Dedifferentiated amniotic fluid mesenchymal stem cell (primary cell): ENCODE data around the gene ST6GALNAC4.

Source experiments
- DNase-seq: peaks from one replicate; pipeline ENCODE4 v3.0.0-alpha.2; 2016; ENCODE audit errors: extremely low spot score

ST6GALNAC4 gene, protein sequence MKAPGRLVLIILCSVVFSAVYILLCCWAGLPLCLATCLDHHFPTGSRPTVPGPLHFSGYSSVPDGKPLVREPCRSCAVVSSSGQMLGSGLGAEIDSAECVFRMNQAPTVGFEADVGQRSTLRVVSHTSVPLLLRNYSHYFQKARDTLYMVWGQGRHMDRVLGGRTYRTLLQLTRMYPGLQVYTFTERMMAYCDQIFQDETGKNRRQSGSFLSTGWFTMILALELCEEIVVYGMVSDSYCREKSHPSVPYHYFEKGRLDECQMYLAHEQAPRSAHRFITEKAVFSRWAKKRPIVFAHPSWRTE

DNA sequence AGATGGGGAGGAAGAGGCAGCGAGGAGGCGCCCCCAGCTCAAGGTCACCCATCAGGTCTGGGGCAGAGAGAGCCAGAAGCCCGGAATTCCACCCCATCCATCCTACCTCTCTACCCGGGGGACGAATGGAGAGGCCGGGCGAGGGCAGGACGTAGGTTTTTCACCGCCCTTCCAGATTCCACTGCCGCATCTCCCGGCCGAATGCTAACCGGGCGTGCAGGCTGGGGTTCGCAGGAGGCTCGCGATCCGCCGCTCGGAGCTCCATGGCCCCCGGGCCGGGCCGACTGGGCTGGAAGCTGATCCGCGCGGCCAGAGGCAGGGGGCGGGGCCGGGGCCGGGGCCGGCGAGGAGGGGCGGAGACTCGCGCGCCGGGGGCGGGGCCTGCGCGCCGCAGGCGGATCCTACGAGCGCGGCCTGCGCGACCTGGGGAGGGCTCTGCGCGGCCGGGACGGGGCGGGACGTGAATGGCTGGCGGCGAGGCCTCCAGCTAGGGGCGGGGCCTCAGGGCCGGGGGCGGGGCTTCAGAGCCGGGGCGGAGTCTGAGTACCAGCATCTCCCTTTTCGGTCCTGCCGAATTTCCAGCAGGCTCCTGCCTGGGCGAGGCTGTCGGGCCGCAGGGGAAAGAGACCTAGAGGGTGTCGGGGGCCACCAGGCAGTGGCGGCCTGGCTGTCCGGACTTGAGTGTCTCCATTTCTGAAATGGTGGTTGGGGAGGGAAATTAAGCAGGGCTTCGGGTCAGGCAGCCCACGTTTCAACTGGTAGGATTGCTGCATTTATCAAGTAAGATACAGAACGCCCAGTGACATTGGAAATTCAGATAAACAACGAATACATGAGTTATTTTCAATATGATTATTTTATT, at the start of gene ST6GALNAC4:
Gene ST6GALNAC4 (minus strand): TSS at position 322 of the 862 bp plus-strand sequence. CDS start 622 bp downstream, outside the sequence.
- DNase-seq, result peak; percentile 88

DNA sequence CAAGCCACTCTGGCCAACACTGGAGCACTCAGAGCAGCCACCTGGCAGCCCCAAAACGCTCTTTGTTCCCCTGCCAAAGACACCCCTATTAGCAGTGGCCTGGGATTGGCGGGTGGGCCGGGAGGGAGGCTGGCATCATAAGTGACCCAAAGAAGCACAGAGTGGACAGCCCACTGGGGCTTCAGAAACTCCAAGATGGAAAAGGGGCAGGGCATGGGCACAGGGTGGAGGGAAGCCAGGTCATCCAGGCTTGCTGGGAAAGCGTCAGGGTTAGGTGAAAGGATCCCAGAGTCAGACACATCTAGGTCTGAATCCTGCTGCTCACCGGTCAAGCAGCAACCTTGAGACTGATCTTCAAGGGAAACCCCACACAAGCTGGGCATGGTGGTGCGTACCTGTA, 49.1 kb upstream of the ST6GALNAC4 start:
- no peak for DNase-seq

DNA sequence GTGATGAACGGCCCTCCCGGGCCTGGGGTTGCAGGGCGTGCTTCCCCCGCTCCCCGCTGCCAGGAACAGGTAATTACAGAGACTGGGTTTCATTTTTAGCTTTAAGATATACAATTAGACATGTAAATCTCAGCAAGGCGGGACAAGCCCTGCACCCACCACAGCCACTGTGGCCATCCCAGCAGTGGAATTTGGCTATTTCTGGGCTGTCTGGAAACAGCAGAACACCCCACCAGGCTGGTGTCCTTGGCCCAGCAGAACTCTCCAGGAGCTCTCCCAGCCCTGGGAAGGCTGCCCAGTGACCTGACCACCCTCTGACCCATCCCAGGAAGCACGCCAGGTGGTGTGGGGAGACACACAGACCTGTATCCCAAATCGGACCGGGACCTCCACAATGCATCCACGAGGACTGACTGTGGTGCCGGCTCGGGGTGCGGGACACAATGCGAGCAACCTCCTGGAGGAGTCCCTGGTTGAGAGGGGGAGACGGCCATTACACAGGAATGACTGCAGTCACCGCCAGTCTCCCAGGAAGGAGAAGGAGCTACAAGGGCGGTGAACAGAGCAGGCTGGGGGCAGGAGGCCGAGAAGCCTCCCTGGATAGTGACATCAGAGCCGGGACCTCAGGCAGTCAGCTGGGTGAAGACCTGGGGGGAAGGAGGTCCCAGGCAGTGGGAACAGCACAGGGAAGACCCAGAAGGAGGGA, 46.7 kb upstream of the ST6GALNAC4 start:
- no peak for DNase-seq

DNA sequence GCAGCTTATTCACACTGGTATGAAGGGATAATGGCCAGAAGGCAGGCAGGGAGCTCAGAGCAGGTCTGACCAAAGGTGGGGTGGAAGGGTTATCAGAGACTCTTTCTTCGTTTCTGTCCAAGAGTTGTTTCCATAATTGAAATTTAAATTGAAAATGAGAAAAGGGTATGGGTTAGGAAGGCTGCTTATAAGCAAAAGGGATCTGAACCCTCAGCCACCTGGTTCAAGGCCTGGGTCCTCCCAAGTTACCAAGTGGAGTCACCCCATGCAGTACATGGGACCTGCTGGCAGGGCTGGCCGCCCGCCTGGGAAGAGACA, 46.2 kb upstream of the ST6GALNAC4 start:
- no peak for DNase-seq

DNA sequence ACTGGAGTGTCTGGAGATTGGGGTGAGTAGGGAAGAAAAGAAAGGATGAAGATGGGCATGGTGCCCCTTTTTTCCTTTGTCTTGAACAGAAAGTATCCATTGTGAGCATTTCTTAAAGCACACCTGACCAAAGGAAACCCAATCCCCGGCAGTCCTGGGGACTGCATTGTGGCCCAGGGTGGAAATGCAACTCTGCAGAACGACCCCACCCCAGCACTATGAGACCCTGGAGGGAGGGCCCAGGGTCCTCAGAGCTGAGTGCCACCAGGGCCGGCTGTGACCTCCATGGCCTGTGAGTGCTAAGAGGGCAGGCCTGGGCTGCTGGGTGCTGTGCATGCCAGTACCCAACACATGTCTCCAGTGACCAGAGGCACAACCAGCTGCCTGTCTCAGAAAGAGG, 45.4 kb upstream of the ST6GALNAC4 start:
- no peak for DNase-seq

DNA sequence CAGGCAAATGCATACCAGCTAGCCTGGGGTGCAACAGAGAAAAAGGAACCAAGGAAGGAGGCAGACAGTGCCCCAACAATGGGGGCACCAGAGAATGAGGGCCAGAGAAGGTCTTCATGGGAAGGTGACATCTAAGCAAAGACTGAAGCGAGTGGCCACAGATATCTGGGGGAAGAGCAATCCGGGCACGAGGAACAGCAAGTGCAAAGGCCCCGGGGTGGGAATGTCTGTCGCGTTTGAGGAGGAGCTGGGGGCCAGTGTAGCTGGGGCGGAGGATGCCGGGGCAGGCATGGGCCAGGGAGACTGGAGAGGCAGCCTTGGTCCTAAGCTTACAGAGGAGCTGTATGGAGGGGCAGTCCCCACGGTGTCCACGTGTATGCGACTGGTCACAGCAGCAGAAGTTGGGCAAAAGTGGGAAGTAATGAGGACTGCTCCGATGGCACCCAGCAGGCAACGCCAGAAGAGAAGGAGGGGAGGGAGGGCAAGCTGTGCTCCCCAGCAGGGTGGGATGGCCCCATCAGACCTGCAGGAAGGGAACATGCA, 44.8 kb upstream of the ST6GALNAC4 start:
- DNase-seq, result no peak

DNA sequence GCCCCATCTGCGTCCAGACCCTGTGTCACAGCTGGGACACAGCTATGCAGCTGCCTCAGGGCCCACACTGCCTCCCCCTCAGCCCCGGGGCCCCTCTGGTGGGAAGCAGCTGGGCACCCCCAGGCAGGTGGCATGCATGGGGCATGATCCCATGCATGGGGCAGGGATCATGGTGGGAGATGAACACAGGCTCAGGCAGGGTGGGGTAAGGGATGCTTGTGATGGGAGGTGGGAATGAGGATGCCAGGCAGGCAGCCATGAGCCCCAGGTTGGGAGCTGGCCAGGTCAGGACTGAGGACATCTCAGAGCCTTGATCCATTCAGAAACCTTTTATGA, 44.3 kb upstream of the ST6GALNAC4 start:
- DNase-seq, result no peak

DNA sequence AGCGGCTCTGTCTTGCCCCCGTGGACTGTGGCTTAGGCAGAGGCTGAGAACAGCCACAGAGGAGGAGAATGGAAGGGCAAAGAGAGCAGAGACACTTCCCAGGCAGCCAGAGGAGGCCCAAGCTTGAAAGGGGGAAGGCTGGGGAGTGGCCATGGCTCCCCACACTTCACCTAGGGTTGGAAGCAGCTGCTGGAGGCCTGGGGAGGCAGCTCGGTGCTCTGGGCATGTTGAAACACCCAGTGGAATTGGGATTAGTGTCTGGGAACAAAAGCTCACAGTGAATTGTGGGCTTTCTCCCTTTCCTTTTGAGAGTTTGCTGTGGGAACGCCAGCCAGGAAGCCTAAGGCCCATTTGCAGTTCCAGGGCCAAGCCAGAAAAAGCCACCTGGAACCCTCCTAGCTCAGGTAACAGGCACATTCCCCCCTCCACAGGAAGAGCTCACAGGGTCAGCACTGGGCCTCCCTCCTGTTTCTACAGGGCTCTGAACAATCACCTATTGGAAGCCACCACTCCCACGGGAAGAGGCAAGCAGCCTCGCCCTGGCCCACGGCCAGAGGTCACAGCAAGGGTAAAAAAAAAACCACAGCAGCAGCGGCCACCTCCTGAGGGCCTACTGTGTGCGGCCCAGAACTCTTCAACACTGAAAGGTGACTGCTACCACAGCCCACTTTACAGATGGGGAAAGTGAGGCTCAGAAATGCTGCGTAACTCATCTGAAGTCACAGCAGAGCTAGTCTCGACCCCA, 43.7 kb upstream of the ST6GALNAC4 start:
- DNase-seq, result no peak

DNA sequence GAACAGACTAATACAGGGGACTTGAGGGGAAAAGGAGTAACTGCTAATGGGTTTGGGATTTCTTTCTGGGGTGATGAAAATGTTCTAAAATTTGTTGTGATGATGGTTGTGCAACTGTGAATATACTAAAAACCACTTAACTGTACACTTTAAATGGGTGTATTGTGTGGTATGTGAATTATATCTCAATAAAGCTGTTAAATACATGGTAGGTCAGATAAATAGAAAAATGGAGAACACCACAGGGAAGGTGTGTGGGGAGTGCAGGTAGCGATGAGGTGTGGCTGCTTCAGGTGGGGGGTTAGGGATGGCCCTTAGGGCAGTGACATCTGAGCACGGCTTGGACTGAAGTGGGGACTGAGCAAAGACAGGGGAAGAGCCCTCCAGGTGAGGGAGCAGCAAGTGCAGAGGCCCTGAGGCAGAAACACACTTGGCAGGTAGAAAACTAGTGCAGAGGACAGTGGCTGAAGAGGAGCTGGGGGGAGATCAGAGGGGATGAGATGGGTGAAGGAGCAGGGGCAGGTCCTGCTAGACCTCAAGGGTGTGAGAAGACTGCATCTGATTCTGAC, 43.1 kb upstream of the ST6GALNAC4 start:
- DNase-seq, result no peak

DNA sequence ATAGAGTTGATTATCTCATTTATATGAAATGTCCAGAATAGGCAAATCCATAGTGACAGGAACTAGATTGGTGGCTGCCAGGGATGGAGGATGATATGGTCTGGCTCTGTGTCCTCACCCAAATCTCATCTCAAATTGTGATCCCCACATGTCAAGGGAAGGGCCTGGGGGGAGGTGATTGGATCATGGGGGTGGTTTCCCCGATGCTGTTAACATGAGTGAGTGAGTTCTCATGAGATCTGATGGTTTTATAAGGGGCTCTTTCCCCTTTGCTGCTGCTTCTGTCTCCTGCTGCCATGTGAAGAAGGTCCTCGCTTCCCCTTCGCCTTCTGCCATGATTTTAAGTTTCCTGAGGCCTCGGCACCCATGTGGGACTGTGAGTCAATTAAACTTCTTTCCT, 42.6 kb upstream of the ST6GALNAC4 start:
- DNase-seq, result no peak

DNA sequence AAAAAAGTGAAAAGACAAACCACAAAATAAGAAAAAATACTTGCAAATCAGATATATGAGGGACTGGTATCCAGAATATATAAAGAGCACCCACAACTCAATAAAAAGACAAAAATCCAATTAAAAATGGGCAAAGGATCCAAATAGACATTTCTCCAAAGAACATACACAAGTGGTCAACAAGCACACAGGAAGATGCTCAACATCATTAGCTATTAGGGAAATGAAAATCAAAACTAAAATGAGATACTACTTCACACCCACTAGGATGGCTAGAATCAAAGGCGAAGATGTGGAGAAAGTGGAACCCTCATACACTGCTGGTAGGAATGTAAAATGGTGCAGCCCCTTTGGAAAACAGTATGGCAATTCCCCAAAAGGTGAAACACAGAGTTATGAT, 41.9 kb upstream of the ST6GALNAC4 start:
- no peak for DNase-seq

DNA sequence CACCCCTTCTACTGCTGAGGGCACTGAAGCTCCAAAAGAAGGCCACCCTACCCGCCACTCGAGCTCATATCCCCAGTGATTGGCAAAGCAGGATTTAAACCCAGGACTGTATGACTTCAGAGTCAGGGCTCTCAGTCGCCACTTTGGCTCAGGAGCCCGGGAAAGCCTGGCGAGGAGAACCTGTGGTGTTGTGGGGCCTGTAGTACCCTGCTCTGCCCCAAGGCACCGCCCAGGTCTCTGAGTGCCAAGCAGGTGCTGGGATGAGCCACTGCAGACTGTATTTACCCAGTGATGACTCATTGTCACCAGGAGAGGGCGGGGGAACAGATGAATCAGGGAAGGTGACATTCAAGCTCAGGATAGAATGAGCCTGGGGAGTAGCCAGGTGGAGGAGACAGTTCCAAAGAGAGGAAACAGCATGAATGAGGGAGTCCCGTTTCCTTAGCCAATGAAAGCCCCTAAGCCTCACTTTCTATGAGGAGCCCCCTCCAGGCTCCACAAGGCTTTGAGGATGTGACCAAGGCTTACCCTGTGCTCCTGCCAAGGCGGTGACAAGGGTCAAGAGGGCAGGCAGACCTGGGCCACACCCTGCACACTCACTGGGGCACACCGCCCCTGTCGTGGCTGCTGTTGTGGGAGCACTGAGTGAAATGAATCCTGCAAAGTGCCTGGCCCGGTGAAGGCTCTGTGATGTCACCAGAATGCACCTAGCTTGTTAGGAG, 38.6 kb upstream of the ST6GALNAC4 start:
- DNase-seq, result no peak

DNA sequence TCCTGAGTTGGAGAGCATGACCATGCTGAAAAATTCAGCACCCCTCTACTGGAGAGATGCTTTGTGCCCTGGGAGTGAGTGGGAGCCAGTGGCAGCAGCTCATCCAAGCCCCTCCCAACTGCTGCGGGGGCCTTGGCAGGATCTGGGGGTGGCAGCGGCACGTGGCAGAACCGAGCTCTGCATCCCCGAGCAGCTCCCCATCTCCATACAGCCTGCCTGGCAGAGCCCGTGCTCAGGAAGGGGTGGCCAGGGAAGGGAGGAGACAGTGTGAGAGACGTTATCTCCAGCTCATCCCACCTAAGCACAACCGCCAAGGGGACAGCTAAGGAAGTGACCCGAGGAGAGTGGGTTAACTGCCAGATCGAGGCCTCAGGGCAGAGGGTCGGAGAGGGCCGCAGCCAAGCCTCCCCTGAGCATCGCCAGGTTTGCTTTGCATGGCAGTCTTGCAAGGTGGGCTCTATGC, 38.0 kb upstream of the ST6GALNAC4 start:
- DNase-seq, result no peak

DNA sequence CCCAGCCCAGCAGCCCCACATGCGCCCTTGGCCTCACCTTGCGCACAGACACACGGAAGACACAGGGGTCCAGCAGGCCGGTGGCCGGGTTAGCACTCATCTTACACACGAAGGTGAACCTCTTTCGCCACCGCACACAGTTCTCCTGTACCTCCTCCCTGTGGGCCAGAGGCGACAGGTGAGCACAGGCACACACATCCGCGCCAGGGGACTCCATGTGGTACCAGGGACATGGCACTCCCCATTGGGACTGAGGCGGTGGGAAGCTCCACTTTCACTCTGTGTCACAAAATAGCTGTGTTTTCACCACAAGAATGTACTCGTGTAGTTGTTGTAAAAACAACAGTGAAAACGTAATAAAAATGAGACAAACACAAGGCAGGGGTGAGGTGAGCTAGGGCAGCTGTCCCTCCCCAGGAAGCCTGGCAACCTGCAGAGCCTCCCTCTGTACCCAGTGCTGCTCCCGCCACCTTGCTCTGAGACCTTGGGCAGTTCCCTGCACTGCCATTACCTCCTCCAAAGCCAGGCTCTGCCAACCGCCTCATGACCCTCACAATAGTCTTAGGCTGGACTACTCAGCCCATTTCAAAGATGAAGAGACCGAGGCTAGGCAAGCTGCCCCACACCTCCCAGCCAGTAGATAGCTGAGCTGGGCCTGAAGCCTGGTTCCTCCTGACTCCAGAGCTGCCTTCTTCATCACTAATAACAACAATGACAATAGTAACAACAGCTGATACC, 37.1 kb upstream of the ST6GALNAC4 start:
- DNase-seq, result no peak

DNA sequence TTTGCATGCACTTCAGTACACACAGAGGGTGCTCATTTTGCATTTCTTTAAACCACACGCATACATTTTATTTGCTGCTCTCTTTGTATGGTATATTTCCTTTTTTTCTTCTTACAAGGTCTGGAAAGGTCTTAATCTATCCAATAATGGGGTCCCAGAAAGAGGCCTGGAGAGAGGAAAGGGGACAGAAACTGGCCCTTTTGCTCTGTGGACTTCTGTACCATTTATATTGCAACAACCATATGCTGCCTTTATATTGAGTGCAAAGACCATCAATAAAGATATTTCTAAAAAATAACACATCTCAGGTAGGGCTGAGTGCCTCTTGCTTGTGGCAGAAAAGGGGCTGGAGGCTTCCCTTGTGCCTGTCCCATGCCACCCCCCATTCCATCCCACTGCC, 36.3 kb upstream of the ST6GALNAC4 start:
- no peak for DNase-seq

DNA sequence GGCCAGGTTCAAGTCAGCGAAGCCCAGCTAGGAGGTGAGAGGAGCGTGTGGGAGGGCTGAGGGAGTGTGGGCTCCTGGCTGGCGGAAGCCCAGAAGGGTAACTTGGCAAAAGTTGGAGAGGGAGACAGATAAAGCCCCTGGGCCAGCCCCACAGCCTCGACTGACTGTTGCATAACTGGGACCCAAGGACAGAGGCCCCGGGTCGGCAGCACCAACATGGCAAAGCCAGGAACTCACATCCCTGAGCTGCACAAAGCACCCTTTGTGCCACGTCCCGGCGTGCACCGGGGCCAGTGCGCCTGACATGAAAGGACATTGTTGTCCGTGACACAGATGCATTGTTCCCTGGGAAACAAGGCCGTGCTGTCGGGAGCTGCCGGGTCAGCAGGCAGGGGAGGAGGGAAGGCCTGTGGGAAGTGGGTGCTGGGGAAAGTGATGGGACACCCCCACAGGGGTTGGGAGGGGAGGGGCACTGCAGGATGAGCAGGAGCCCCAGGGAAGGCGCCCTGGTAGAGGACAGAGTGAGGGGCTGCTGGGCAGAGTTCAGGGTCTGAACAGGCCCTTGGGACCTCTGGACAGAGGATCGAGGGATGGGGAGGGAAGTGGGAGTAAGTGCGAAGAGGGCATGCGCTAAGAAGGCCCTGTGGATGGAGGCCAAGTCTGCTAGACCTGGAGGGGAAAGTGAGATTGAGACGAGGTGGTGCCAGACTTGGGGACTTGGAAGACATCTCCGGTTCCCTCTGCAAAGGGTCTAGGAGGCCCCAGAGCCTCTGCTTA, 33.9 kb upstream of the ST6GALNAC4 start:
- no peak for DNase-seq

DNA sequence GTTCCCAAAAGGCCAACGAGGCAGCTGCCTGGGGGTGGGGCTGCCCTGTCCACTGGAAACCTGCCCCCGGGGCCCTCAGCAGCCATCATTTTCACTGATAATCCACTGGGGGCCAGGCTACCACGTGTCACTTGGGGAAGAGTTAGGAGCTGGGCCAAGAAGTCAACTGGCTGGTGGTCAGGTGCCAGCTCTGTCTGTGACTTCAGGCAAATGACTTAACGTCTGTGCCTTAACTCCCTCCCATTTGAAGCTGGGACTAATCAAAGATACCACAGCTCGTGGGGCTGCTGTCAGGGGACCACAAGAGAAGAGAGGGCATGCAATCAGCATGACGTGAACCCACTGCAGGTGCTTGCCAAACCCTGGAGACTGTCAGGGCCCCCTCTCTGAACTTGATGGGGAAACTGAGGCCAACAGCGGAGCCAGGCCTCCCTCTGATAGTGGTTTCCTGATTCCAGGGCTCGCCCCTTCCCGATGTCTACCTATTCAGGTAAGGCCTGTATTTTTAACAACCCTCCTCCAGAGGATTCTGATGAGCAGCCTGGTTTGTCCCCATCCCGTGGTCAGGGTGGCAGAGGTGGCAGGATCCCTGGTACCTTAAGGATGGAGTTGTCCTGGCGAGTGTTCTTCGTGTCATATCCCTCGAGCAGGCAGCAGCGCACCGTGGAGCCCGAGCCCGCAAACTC, 33.1 kb upstream of the ST6GALNAC4 start:
- DNase-seq, result no peak

DNA sequence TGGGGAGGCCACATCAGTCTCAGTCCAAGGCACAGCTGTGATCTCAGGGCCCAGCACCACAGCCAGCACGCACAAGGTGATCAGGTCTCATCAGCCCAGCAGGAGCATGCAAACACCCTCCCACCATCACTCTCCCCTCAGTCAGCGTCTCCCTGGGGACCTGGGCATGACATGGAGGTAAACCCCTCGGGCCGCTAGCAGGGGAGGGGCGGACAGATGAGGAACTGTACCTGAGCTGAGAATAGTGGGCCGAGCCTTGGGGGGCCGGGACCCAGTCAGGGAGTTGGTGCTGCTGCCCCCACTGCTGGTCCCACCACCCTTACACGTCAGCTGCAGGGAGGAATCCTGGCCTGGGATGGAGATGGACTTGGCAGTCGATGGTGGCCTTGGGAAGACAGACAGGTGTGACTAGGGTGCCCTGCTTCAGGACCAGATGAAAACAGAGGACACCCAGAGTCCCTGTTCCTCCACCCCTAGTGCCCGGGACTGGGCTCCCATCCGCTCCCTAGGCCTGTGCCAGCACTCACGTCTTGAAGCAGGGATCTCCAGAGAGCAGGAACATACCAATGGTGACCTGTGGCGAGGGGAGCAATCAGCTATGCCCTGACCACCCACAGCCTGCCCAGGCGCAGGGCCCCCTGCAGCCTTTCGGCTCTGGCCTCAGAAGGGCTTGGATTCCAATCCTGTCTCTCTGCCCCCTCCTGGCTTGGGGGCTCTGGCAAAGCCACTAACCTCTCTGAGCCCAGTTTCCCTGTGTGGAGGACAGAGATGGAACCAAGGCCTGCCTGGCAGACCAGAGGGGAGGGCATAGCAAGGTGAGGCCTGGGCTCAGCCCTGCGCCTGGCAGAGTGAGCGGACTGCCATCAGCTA, 31.2 kb upstream of the ST6GALNAC4 start:
- no peak for DNase-seq
